GM12875 (cell line): ENCODE data around the gene NLRC5.

Source experiments
- H3K4me3 ChIP-seq: one replicate; pipeline ENCODE4 v1.5.1; 2011; ENCODE audit warnings: low read depth, low read length, control low read depth
- CTCF ChIP-seq: IDR thresholded peaks from 2 replicates; pipeline ENCODE4 v1.5.1; 2011; ENCODE audit warnings: low read depth, mild to moderate bottlenecking, control low read depth, inconsistent platforms, low read length, moderate library complexity, borderline replicate concordance; ENCODE audit not compliant: insufficient read depth

The NLRC5 gene

GRCh38 chr16:57091975-57092785 is 102.8 kb downstream of the NLRC5 start, which contains the start of gene CPNE2:
CPNE2 (plus strand) TSS chr16:57092583; CDS start chr16:57110743, 18,160 bp downstream.
- H3K4me3 ChIP-seq = peak within 1 kb of the TSS; percentile 78
- no peak for TF ChIP-seq CTCF

DNA sequence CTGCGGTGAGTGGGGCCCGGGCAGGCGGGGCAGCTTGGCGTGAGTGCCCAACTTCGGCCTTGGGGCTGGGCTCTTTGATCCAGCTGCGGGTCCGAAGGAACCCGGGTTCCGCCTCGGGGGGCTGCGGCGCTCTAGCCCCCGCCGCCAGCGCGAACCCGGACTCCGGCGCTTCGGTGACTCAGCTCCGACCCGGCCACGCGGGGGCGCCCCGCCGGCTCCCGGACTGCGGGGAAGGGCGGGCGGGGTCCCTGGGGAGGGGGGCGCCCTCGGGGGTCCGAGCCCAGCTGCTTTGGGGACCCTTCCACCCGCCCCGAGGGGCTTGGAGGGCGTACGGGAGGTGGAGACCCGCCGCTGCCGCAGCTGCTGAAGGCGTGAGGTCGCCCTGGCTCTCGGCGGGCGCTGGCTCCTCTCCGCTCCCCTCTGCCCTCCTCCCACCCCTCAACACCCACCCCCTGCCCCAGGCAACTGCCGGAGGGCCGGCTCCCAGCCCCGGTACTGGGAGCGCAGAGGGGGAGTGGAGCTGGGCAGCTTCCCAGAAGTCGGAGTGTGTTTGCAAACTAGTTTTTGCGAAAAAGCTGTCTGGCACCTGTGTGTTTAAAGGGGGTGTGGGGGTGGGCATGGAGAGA is 103.5 kb downstream of the NLRC5 start:
- TF ChIP-seq CTCF = peak; percentile 73
- H3K4me3 ChIP-seq = peak overlapping the region; percentile 78

GRCh38 chr16:57093666-57094564 is 104.6 kb downstream of the NLRC5 start:
- no peak for TF ChIP-seq CTCF
- no peak overlapping the region for H3K4me3 ChIP-seq

GRCh38 chr16:57094911-57095310 is 105.6 kb downstream of the NLRC5 start:
- no peak for TF ChIP-seq CTCF

GRCh38 chr16:57096192-57096591 is 106.8 kb downstream of the NLRC5 start:
- TF ChIP-seq CTCF = no peak
- no peak overlapping the region for H3K4me3 ChIP-seq

More at GRCh38 chr16:57094911-57095310, 105.6 kb downstream of the NLRC5 start:
- no peak overlapping the region for H3K4me3 ChIP-seq

- TF ChIP-seq CTCF = no peak
- H3K4me3 ChIP-seq = no peak overlapping the region
These were observed 107.4 kb downstream of the NLRC5 start for GRCh38 chr16:57096793-57097192.
